ENCODE results near the gene JAK3. TPM values are rescaled to one million over a fixed set of nuclear protein-coding genes. Genes with fewer than 3 reads are reported as not detected.
"Not testable (repeated sequence)": the region's sequence is repeated elsewhere in the genome, so short reads cannot be mapped to it uniquely, and the experiment has no call there.

Gene JAK3
- total RNA-seq (100 to 1,000 TPM; 154 to 296 (median 202) TPM), polyA plus RNA-seq (100 to 1,000 TPM; 125 to 153 TPM), total RNA-seq (474 reads per million, percentile 98 among the genes with 10 or more reads in this experiment)

DNA sequence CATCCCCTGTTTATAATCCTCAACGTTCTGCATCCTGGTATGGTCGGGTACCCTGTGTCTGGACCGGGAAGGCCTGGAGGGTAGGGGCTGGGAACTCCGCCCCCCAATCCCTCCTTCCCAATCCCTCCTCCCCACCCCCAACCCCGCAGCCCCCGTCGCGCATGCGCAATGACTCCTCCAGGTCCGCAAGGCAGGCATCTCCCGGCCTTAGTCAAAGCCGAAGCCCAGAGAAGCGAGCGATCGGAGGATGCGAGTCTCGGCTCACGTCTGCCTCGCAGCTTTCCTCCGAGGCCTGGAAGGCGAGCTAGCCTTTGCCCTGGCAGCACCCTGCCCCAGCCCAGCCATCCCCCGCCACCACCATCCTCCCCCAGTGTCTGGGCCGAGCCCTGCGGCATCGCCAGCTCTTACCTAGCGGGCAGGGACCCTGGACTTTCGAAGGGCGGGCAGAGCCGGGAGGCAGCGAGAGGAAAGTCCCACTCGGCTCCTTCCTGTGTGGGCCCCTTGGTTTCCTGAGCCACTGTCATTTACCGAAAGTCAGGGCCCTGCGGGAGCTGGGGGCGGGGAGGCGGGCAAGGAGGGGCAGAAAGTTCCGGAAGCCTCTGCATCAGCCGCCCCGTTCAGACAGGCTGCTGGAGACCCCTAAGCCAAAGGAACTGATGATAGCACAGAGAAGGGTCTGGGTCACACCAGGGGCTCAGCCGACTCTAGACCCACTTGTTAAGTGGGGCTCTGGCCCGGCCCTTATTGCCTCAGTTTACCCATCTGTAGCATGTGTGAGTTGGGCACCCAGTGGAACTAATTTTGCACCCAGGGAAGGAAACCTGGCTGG, at the start of gene JAK3:
Gene JAK3 (minus strand): TSS at position 445 of the 829 bp plus-strand sequence. CDS start 3,565 bp downstream, outside the sequence.
- H3K4me1 ChIP-seq (ENCODE audit: control insufficient read depth in 2 of 2, insufficient read depth in 2 of 2, low read length in 2 of 2), result peaks cover 55 to 70% of the 10 kb centered on the region in 2 donors
- H3K9me3 ChIP-seq (ENCODE audit: control insufficient read depth in 2 of 3, low read length in 3 of 3), result no peaks in the 10 kb centered on the region
- H3K36me3 ChIP-seq (ENCODE audit: control insufficient read depth in 2 of 3, insufficient read depth in 3 of 3, low read length in 3 of 3), result peaks cover 10 to 17% (median 12%) of the 10 kb centered on the region in 3 experiments
- H3K4me3 ChIP-seq (ENCODE audit: low read length), result peak within 1 kb of the TSS; percentile 86
- H3K36me3 Mint-ChIP-seq, result peaks cover 0 to 38% (median 0%) of the 10 kb centered on the region in 5 donors
- intact Hi-C loops (cut with micrococcal nuclease), result loop anchor here (1.0 to 5.0 kb wide), 8 partner anchors 12 to 335 kb away; partner anchors contain the start of genes MAP1S (in 1 of the 2), PGLS (in 1 of the 2) and RPL18A (in 1 of the 2)
- peak within 1 kb of the TSS; percentile 95 for H3K27ac ChIP-seq (ENCODE audit: low read depth, low read length)
- peaks cover 45 to 77% (median 65%) of the 10 kb centered on the region in 7 donors for H3K4me1 Mint-ChIP-seq
- H3K4me3 Mint-ChIP-seq, result peak within 1 kb of the TSS; percentile 87 to 97 (median 93)
- CTCF ChIA-PET, result interaction anchor here (0.6 to 4.0 kb wide), 6 partner anchors 11 to 442 kb away, joined by 3 to 23 read pairs (median 3); partner anchors contain the start of genes BST2 and RPL18A
- peaks cover 0 to 5% (median 0%) of the 10 kb centered on the region in 11 donors for H3K9me3 Mint-ChIP-seq
- peaks cover 0 to 2% (median 0%) of the 10 kb centered on the region in 5 donors for H3K27me3 Mint-ChIP-seq
- peak; percentile 89 for ATAC-seq
- DNase-seq, result peak; percentile 66 to 91 (median 88)
- no peaks in the 10 kb centered on the region for H3K27me3 ChIP-seq (ENCODE audit: control insufficient read depth in 2 of 2, insufficient read depth in 2 of 2, low read length in 2 of 2)
- POLR2A ChIA-PET, result interaction anchor here (0.5 to 1.6 kb wide), 16 partner anchors 8 to 343 kb away, joined by 3 to 8 read pairs (median 4); partner anchors contain the start of genes CCDC124, FCHO1, MAP1S and RPL18A
- peak within 1 kb of the TSS; percentile 92 to 100 (median 97) for H3K27ac Mint-ChIP-seq

DNA sequence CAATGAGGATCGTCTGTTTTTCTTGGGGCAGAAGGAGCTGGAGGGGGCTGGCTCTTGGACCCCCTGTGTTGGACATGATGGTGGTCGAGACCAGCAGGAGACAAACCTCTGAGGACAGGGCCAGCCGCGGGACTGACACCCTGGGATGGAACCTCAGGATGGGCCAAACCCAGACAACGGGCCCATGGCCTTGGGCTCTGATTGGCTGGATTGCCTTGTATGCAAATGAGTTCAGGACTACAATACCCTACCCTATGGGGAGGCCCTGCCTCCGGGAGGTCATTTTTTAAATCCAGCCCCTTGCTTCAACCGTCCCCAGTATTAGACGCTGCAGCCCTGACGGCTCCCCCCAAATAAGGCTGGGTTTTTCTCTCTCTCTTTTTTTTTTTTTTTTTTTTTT, 46.0 kb upstream of the JAK3 start:
- peaks cover 0 to 3% (median 0%) of the 10 kb centered on the region in 11 donors for H3K9me3 Mint-ChIP-seq
- no peaks in the 10 kb centered on the region for H3K27me3 Mint-ChIP-seq
- peaks cover 0 to 2% (median 0%) of the 10 kb centered on the region in 7 donors for H3K4me1 Mint-ChIP-seq
- peaks cover 0 to 32% (median 13%) of the 10 kb centered on the region in 5 donors for H3K36me3 Mint-ChIP-seq
- ATAC-seq (no peak), DNase-seq (no peak)
- Histone ChIP-seq H3K4me1 (ENCODE audit: control insufficient read depth in 2 of 2, insufficient read depth in 2 of 2, low read length in 2 of 2) (no peaks in the 10 kb centered on the region), H3K27me3 (ENCODE audit: control insufficient read depth in 2 of 2, insufficient read depth in 2 of 2, low read length in 2 of 2) (no peaks in the 10 kb centered on the region), H3K27ac (ENCODE audit: low read depth, low read length) (no peak overlapping the region), H3K4me3 (ENCODE audit: low read length) (no peak overlapping the region), H3K36me3 (ENCODE audit: control insufficient read depth in 2 of 3, insufficient read depth in 3 of 3, low read length in 3 of 3) (peaks cover 0 to 3% (median 0%) of the 10 kb centered on the region in 3 experiments), H3K9me3 (ENCODE audit: control insufficient read depth in 2 of 3, low read length in 3 of 3) (no peaks in the 10 kb centered on the region)
- no peak overlapping the region for H3K27ac Mint-ChIP-seq
- ChIA-PET CTCF (no interaction called here), POLR2A (no interaction called here)
- intact Hi-C loops (cut with micrococcal nuclease), result no loop called here
- no peak overlapping the region for H3K4me3 Mint-ChIP-seq

DNA sequence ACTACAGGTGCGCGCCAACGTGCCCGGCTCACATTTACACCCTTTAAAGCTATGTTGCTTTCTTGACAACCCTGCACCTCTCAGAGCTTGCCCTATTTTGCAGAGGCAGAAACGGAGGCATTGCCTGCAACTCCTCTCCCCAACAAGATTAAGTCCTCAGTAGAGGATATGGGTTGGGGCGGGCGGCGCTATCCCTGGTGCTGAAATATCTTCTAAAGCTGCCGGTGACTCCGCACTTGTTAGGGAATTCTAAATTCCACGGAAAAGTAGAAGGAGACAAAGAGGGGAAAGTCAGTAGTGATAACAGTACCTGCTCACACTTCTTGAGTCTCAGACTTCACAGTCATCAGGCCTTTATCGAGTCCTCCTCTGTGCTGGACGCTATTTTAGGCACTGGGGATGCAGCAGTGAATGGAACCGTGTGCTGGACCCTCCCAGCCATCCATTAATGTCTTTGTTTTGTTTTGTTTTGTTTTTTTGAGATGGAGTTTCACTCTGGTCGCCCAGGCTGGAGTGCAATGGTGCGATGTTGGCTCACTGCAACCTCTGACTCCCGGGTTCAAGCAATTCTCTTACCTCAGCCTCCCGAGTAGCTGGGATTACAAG, 41.9 kb upstream of the JAK3 start:
- intact Hi-C loops (cut with micrococcal nuclease), result no loop called here
- ChIA-PET POLR2A (no interaction called here), CTCF (no interaction called here)
- Histone ChIP-seq H3K4me3 (ENCODE audit: low read length) (no peak overlapping the region), H3K9me3 (ENCODE audit: control insufficient read depth in 2 of 3, low read length in 3 of 3) (no peaks in the 10 kb centered on the region), H3K36me3 (ENCODE audit: control insufficient read depth in 2 of 3, insufficient read depth in 3 of 3, low read length in 3 of 3) (peaks cover 0 to 3% (median 0%) of the 10 kb centered on the region in 3 experiments), H3K27ac (ENCODE audit: low read depth, low read length) (no peak overlapping the region), H3K4me1 (ENCODE audit: control insufficient read depth in 2 of 2, insufficient read depth in 2 of 2, low read length in 2 of 2) (no peaks in the 10 kb centered on the region), H3K27me3 (ENCODE audit: control insufficient read depth in 2 of 2, insufficient read depth in 2 of 2, low read length in 2 of 2) (no peaks in the 10 kb centered on the region)
- H3K27ac Mint-ChIP-seq, result no peak overlapping the region
- no peak overlapping the region for H3K4me3 Mint-ChIP-seq
- H3K4me1 Mint-ChIP-seq, result peaks cover 0 to 2% (median 0%) of the 10 kb centered on the region in 7 donors
- DNase-seq (peak in 2 of 9 donors; percentile 16 to 18), ATAC-seq (no peak)
- no peaks in the 10 kb centered on the region for H3K27me3 Mint-ChIP-seq
- H3K9me3 Mint-ChIP-seq, result peaks cover 0 to 1% (median 0%) of the 10 kb centered on the region in 11 donors
- peaks cover 0 to 41% (median 14%) of the 10 kb centered on the region in 5 donors for H3K36me3 Mint-ChIP-seq

DNA sequence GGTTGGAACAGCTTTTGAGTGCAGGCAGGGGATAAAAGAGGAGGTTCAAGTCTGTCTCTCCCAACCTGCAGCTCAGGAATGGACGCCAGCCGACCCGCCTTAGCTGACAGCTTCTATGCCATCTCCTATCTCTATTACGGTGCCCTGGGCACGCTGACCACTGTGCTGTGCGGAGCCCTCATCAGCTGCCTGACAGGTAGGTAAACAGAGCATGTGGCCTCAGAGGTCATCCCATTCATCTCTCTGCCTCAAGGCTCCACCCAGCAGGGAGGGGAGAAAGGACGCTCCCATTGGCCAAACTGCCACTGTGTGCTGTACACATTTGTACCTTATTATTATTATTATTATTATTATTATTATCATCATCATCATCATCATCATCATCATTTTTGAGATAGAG, 40.5 kb upstream of the JAK3 start:
- peaks cover 0 to 3% (median 0%) of the 10 kb centered on the region in 3 experiments for H3K36me3 ChIP-seq (ENCODE audit: control insufficient read depth in 2 of 3, insufficient read depth in 3 of 3, low read length in 3 of 3)
- Mint-ChIP-seq H3K9me3 (peaks cover 0 to 1% (median 0%) of the 10 kb centered on the region in 11 donors), H3K27ac (no peak overlapping the region), H3K4me1 (peaks cover 0 to 2% (median 0%) of the 10 kb centered on the region in 7 donors), H3K4me3 (no peak overlapping the region), H3K27me3 (no peaks in the 10 kb centered on the region), H3K36me3 (peaks cover 0 to 35% (median 10%) of the 10 kb centered on the region in 5 donors)
- no peaks in the 10 kb centered on the region for H3K27me3 ChIP-seq (ENCODE audit: control insufficient read depth in 2 of 2, insufficient read depth in 2 of 2, low read length in 2 of 2)
- intact Hi-C loops (cut with micrococcal nuclease), result no loop called here
- DNase-seq, result no peak
- H3K27ac ChIP-seq (ENCODE audit: low read depth, low read length), result no peak overlapping the region
- POLR2A ChIA-PET, result no interaction called here
- no peak overlapping the region for H3K4me3 ChIP-seq (ENCODE audit: low read length)
- no peaks in the 10 kb centered on the region for H3K4me1 ChIP-seq (ENCODE audit: control insufficient read depth in 2 of 2, insufficient read depth in 2 of 2, low read length in 2 of 2)
- no peak for ATAC-seq
- CTCF ChIA-PET, result no interaction called here
- no peaks in the 10 kb centered on the region for H3K9me3 ChIP-seq (ENCODE audit: control insufficient read depth in 2 of 3, low read length in 3 of 3)

DNA sequence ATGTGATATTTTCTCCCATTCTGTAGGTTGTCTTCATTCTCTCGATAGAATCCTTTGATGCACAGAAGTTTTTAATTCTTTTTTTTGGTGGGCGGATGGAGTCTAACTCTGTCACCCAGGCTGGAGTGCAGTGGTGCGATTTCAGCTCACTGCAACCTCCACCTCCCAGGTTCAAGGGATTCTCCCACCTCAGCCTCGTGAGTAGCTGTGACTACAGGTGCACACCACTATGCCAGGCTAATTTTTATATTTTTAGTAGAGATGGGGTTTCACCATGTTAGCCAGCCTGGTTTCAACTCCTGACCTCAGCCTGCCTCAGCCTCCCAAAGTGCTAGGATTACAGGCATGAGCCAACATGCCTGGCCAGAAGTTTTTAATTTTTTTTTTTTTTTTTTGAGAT, 39.4 kb upstream of the JAK3 start:
- POLR2A ChIA-PET; H3K4me1 ChIP-seq (ENCODE audit: control insufficient read depth in 2 of 2, insufficient read depth in 2 of 2, low read length in 2 of 2); intact Hi-C loops (cut with micrococcal nuclease); ATAC-seq; H3K27me3 Mint-ChIP-seq; H3K27ac ChIP-seq (ENCODE audit: low read depth, low read length); H3K27ac Mint-ChIP-seq; H3K27me3 ChIP-seq (ENCODE audit: control insufficient read depth in 2 of 2, insufficient read depth in 2 of 2, low read length in 2 of 2); H3K4me3 ChIP-seq (ENCODE audit: low read length); H3K4me1 Mint-ChIP-seq; H3K36me3 ChIP-seq (ENCODE audit: control insufficient read depth in 2 of 3, insufficient read depth in 3 of 3, low read length in 3 of 3); H3K9me3 ChIP-seq (ENCODE audit: control insufficient read depth in 2 of 3, low read length in 3 of 3); H3K4me3 Mint-ChIP-seq; DNase-seq; CTCF ChIA-PET; H3K9me3 Mint-ChIP-seq: not testable (repeated sequence)
- peaks cover 0 to 30% (median 9%) of the 10 kb centered on the region in 5 donors for H3K36me3 Mint-ChIP-seq

DNA sequence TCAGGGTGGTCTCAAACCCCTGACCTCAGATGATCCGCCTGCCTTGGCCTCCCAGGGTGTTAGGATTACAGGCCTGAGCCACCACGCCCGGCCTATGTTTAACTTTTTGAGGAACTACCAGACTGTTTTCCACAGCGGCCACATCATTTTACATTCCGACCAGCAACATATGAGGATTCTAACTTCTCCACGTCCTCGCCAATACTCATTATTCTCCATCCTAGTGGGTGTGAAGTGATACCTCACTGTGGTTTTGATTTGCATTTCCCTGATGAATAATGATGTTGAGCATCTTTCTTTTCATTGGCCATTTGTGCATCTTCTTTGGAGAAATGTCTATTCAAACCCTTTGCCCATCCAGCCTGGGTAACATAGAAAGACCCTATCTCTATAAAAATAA, 38.7 kb upstream of the JAK3 start:
- peaks cover 0 to 3% (median 0%) of the 10 kb centered on the region in 3 experiments for H3K36me3 ChIP-seq (ENCODE audit: control insufficient read depth in 2 of 3, insufficient read depth in 3 of 3, low read length in 3 of 3)
- Mint-ChIP-seq H3K36me3 (peaks cover 0 to 26% (median 7%) of the 10 kb centered on the region in 5 donors), H3K9me3 (no peaks in the 10 kb centered on the region), H3K4me3 (no peak overlapping the region), H3K4me1 (no peaks in the 10 kb centered on the region), H3K27me3 (no peaks in the 10 kb centered on the region), H3K27ac (no peak overlapping the region)
- intact Hi-C loops (cut with micrococcal nuclease), result no loop called here
- DNase-seq (no peak), ATAC-seq (no peak)
- ChIA-PET CTCF (no interaction called here), POLR2A (interaction anchor here (0.6 kb wide), 1 partner anchor 961 kb away, joined by 3 read pairs; no protein-coding TSS in a partner anchor)
- no peaks in the 10 kb centered on the region for H3K9me3 ChIP-seq (ENCODE audit: control insufficient read depth in 2 of 3, low read length in 3 of 3)
- H3K4me3 ChIP-seq (ENCODE audit: low read length), result no peak overlapping the region
- H3K27me3 ChIP-seq (ENCODE audit: control insufficient read depth in 2 of 2, insufficient read depth in 2 of 2, low read length in 2 of 2), result no peaks in the 10 kb centered on the region
- H3K4me1 ChIP-seq (ENCODE audit: control insufficient read depth in 2 of 2, insufficient read depth in 2 of 2, low read length in 2 of 2), result no peaks in the 10 kb centered on the region
- no peak overlapping the region for H3K27ac ChIP-seq (ENCODE audit: low read depth, low read length)
